ENCODE data around the gene GPR32.
"Not testable (repeated sequence)": the region's sequence is repeated elsewhere in the genome, so short reads cannot be mapped to it uniquely, and the experiment has no call there.

- not testable (repeated sequence) for TF ChIP-seq CTCF (IDR thresholded peaks at IDR 0.05); ZFX (IDR thresholded peaks at IDR 0.05; ENCODE audit: borderline replicate concordance)
Measured at GRCh38 chr19:50761501-50761900, 8.8 kb upstream of the GPR32 start.
